GM19193 (cell line): Measurements from ENCODE around the gene TENM4.

Experiments
- POLR2A ChIP-seq: IDR thresholded peaks from 4 replicates; pipeline ENCODE4 v1.6.1; 2011; ENCODE audit not compliant: insufficient read depth, insufficient read length; ENCODE audit errors: extremely low read depth

The TENM4 gene

GRCh38 chr11:78829146-78829545 is 611.7 kb downstream of the TENM4 start:
- TF ChIP-seq POLR2A = no peak

GRCh38 chr11:78828676-78829075 is 612.2 kb downstream of the TENM4 start:
- TF ChIP-seq POLR2A = no peak

- TF ChIP-seq POLR2A = no peak
These were observed 615.2 kb downstream of the TENM4 start for GRCh38 chr11:78825591-78826020.

DNA sequence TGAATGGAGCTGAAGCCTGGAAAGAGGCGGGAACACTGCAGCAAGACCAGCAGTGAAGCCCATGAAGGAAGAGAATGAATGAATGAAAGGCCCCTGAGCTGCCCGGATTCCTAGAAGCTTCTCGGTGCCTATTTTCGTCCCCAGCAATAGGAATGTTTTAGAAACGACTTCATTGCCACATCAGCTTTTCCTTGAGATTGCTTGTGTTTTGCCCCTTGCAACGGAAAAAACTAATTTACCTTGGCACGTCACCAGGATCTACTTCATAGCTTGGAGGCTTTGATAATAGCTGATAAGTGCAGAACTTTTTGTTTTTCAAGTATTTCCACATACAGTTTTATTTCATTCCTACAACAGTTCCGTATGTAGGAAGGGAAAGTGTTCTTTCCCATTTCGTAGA is 617.2 kb downstream of the TENM4 start:
- TF ChIP-seq POLR2A = no peak

DNA sequence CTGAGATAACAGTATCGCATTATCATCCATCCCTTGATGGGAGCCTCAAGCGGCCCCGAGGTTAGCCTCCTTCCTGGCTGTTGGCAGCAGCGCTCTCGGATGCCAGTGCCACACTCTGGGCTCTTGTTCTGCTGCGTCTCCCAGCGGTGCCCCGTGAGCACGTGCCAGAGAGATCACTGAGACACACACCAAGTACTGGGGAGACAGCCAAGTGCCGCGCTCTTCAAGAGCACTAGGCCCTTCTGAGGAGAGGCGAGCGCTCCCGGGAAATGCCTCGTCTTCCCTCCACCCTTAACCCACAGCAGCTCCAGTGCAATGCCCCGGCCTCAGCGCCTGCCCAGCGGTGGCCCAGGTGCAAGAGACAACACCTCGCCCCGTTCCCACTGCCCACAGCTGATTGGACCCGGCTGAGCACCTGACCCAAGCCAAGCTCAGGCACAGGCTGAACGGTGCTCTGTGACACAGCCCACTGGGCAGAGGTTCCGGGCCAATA is 617.9 kb downstream of the TENM4 start:
- no peak for TF ChIP-seq POLR2A

DNA sequence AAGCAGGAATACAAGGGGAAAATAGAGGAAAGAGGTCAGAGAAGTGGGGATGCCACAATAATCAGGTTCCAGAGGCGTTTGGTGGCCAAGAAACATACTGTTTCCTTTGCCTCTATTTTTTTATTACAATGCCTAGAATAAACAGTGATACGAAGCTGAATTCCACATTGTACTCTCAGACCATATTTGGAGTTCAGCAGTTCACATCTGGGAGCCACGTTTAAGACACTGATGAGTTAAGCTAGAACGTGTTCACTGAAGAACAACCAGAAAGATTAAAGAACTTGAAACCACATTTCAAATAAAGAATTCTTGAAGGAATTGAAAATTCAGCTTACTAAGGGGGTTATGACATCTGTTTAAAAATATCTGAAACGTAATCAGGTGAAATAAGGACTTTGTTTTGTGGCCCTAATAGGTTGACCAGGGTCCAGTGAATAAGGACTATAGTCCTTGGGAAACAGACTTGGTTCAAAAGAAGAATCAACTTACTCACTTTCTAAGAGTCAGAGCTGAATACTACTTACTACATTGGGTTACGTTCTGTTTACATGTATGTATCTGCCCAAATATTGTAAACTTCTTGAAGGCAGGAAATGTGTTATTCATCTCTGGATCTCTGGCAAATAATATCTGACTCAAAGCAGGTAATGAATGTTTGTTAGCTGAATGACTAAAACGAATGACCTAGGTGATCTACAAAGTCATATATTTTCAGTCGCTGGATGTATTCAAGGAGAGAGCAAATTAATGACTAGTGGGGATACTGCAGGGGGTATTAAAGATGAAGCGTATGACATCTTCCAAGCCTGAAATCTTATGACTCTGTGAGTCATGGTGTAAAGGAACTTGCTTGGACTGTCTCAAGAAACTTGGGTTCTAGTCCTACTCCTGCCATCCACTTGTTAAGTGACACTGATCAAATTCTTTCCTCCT is 619.2 kb downstream of the TENM4 start:
- TF ChIP-seq POLR2A = no peak

- TF ChIP-seq POLR2A = no peak
These were observed 620.1 kb downstream of the TENM4 start for GRCh38 chr11:78820741-78821140.

DNA sequence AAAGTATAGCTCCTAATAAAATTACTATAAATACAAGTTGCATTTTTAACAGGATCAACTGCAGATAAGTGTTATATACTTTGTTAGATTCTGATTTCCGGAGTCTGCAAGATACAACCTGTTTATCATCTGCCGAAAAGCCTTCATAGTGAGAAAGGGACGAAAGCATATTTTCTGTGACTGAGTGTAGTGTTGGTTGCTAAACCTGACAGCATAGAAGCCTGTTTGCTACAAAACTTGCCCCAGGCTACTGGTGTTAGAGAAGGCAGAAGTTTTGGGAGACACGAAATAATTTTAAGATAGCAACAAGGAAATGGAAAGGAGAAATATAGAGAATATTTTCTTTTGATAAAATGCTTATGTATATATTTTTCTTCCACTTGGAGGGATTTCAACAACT is 622.6 kb downstream of the TENM4 start:
- no peak for TF ChIP-seq POLR2A

- TF ChIP-seq POLR2A = no peak
These were observed 625.0 kb downstream of the TENM4 start for GRCh38 chr11:78815831-78816230.

DNA sequence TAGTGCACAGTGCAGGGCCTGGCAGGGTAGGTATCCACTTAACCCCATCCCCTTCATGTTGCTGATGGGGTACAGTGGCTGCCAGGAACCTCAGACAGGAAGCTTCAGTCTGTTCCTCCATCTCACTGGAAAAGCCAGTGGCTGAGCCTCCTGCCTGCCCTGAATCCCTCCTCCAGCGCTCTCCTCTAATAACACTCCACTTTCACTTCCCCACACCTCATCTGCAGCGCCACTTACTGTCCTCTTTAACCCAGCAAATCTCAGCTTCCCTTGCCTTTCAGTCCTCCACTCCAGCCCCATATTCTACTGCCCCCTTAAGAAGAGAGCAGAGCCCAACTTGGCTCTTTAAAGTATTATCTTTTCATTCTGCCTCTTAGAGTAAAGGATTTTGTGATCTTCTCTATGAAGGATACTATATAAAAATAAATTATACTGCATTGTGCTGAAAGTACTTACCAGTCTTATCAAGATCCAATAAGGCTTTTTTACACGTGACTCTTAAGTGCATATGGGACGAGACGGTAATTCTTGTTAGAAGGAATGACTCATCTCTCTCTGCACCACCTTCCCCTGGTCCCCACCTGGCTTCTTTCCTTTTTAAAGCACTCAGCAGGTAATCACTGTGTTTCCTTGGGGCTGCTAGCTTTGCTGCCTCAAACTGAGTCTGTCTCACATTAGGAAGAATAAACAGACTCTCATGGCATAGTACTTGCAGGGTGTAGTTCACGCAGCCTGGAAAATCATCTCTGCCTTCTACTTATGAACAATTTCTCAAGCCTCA is 628.1 kb downstream of the TENM4 start:
- no peak for TF ChIP-seq POLR2A

GRCh38 chr11:78810559-78811009 is 630.2 kb downstream of the TENM4 start:
- no peak for TF ChIP-seq POLR2A

- TF ChIP-seq POLR2A = no peak
These were observed 630.8 kb downstream of the TENM4 start for GRCh38 chr11:78809931-78810541.

GRCh38 chr11:78808923-78809322 is 631.9 kb downstream of the TENM4 start:
- TF ChIP-seq POLR2A = no peak

GRCh38 chr11:78807351-78807750 is 633.5 kb downstream of the TENM4 start:
- no peak for TF ChIP-seq POLR2A
